GM23248 (cell line): ENCODE results near the gene C1orf21. TPM values are rescaled to one million over a fixed set of nuclear protein-coding genes. Genes with fewer than 3 reads are reported as not detected.
A peak's percentile ranks its signal among the peaks of the same experiment; 100 is the strongest.

Source experiments
- DNase-seq: peaks from one replicate; pipeline ENCODE4 v3.0.0-alpha.2; 2015
- H2AFZ ChIP-seq: fragments of 200-600 bp; sonication (generic); 2 replicates; pipeline ENCODE4 v1.6.1; 2016; ENCODE audit warnings: antibody characterized with exemption
- H3F3A ChIP-seq: fragments of 200-600 bp; sonication (generic); 2 replicates; pipeline ENCODE4 v1.6.1; 2016; ENCODE audit warnings: mild to moderate bottlenecking, antibody characterized with exemption, mixed run types; ENCODE audit not compliant: insufficient read depth
- H3K27ac ChIP-seq: fragments of 200-600 bp; sonication (generic); 2 replicates; pipeline ENCODE4 v1.5.1; 2016; ENCODE audit warnings: mild to moderate bottlenecking
- H3K27me3 ChIP-seq: fragments of 200-600 bp; sonication (generic); replicated peaks from 2 replicates; pipeline ENCODE4 v1.6.1; 2016; ENCODE audit warnings: mild to moderate bottlenecking; ENCODE audit not compliant: insufficient read depth
- H3K36me3 ChIP-seq: fragments of 200-600 bp; sonication (generic); 2 replicates; pipeline ENCODE4 v1.6.1; 2016; ENCODE audit warnings: low read depth, mild to moderate bottlenecking
- H3K4me1 ChIP-seq: fragments of 200-600 bp; sonication (generic); 2 replicates; pipeline ENCODE4 v1.6.1; 2016; ENCODE audit warnings: mild to moderate bottlenecking; ENCODE audit not compliant: insufficient read depth
- H3K4me2 ChIP-seq: fragments of 200-600 bp; sonication (generic); one replicate; pipeline ENCODE4 v1.6.1; 2016; ENCODE audit warnings: mild to moderate bottlenecking; ENCODE audit not compliant: unreplicated experiment
- H3K4me3 ChIP-seq: fragments of 200-600 bp; sonication (generic); 2 replicates; pipeline ENCODE4 v1.5.1; 2016; ENCODE audit warnings: mild to moderate bottlenecking
- H3K79me2 ChIP-seq: fragments of 200-600 bp; sonication (generic); 2 replicates; pipeline ENCODE4 v1.6.1; 2016; ENCODE audit warnings: mild to moderate bottlenecking; ENCODE audit not compliant: insufficient read depth
- H3K9ac ChIP-seq: fragments of 200-600 bp; sonication (generic); 2 replicates; pipeline ENCODE4 v1.6.1; 2016; ENCODE audit warnings: mild to moderate bottlenecking
- H3K9me2 ChIP-seq: fragments of 200-600 bp; sonication (generic); 2 replicates; pipeline ENCODE4 v1.6.1; 2016; ENCODE audit warnings: mixed run types, mild to moderate bottlenecking, moderate library complexity; ENCODE audit not compliant: insufficient read depth
- H3K9me3 ChIP-seq: fragments of 200-600 bp; sonication (generic); one replicate; pipeline ENCODE4 v1.6.1; 2017; ENCODE audit warnings: low read depth
- H4K20me1 ChIP-seq: fragments of 200-600 bp; sonication (generic); 2 replicates; pipeline ENCODE4 v1.6.0; 2016; ENCODE audit not compliant: insufficient read depth
- EZH2 ChIP-seq: fragments of 200-600 bp; sonication (generic); IDR thresholded peaks from 2 replicates; pipeline ENCODE4 v1.6.1; 2018; ENCODE audit warnings: antibody characterized with exemption, mild to moderate bottlenecking; ENCODE audit not compliant: insufficient read depth, poor library complexity, severe bottlenecking
- EZH2phosphoT487 ChIP-seq: fragments of 200-600 bp; sonication (generic); IDR thresholded peaks from 2 replicates; pipeline ENCODE4 v1.6.1; 2018; ENCODE audit warnings: antibody characterized with exemption, moderate library complexity, mild to moderate bottlenecking, low read depth; ENCODE audit not compliant: insufficient read depth
- WGBS, 2 experiments: methylation state at CpG; one replicate each; pipeline ENCODE4 v1.1.6; 2015 to 2017; ENCODE audit warnings: low lambda C conversion rate in 2 of 2, low coverage in 1 of 2; ENCODE audit errors: missing lambda C conversion rate in 2 of 2; 5-methylcytosine and 5-hydroxymethylcytosine counted together
- in situ Hi-C: fragments of 300-500 bp; cut with MboI; formaldehyde crosslinking; loops from 2 replicates; pipeline ENCODE4 v1.15.0; 2020
- polyA plus RNA-seq: library from polyadenylated mRNA; unstranded; fragments of >200 nt; fragmentation: Nextera tagmentation; extraction: Ambion mirVana; gene quantifications from 2 replicates; pipeline ENCODE4 v1.2.1, GENCODE V29; 2016
- total RNA-seq: library from RNA; depleted of rRNA; stranded (reverse); fragments of >200 nt; shearing (Covaris generic); gene quantifications from 2 replicates; pipeline ENCODE4 v1.2.3, GENCODE V29; 2014

C1orf21 gene
- total and polyA plus RNA-seq, 2 experiments from 2014 or later, result 16.7 to 20.0 TPM

- in situ Hi-C loops, result no loop called here
- no peak overlapping the region for H3K9ac ChIP-seq
- H3K27ac ChIP-seq, result no peak overlapping the region
- no peaks in the 10 kb centered on the region for H3K9me3 ChIP-seq
- TF ChIP-seq EZH2phosphoT487 (no peak), EZH2 (no peak)
- no peak overlapping the region for H3K4me2 ChIP-seq
- no peak overlapping the region for H3K4me3 ChIP-seq
- DNase-seq, result no peak
- no peaks in the 10 kb centered on the region for H3K36me3 ChIP-seq
- H4K20me1 ChIP-seq, result no peaks in the 10 kb centered on the region
- peaks cover 22% of the 10 kb centered on the region for H3K4me1 ChIP-seq
- H3K27me3 ChIP-seq, result no peaks in the 10 kb centered on the region
- WGBS, 2 experiments, result 96 to 100% methylated on average over 2 of the region's 2 CpGs
- peaks cover 12% of the 10 kb centered on the region; the same call in 1 of the 2 replicates for H3F3A ChIP-seq
- H3K9me2 ChIP-seq, result no peaks in the 10 kb centered on the region
- no peak overlapping the region for H2AFZ ChIP-seq
- H3K79me2 ChIP-seq, result no peaks in the 10 kb centered on the region
Measured at GRCh38 chr1:184509105-184509504, 122.3 kb downstream of the C1orf21 start.

DNA sequence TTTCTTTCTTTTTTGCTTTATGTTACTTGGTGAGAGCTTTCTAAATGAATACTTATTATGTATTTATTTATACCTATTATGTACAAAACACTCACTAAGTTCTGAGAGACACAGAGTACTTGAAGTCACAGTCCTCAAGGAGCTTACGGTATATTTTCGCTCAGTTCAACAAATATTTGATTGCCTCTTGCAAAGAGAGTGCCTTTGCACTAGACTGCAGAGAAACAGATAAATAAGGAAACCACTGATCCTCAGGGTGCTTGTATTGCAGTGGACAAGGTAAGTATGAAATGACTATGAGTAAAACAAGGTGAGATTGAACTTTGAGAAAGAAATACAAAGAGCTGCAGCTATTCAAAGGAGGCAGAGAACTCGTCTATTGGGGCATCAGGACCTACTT lies 123.3 kb downstream of the C1orf21 start:
- 97 to 98% methylated on average over 3 of the region's 3 CpGs for WGBS, 2 experiments
- Histone ChIP-seq H2AFZ (no peak overlapping the region), H3K27ac (no peak overlapping the region), H3K9me3 (no peaks in the 10 kb centered on the region), H3K4me1 (peaks cover 22% of the 10 kb centered on the region), H3F3A (peaks cover 12% of the 10 kb centered on the region; the same call in 1 of the 2 replicates), H3K27me3 (no peaks in the 10 kb centered on the region), H3K36me3 (no peaks in the 10 kb centered on the region), H3K9ac (no peak overlapping the region), H3K4me3 (no peak overlapping the region), H3K79me2 (no peaks in the 10 kb centered on the region), H3K4me2 (no peak overlapping the region), H3K9me2 (no peaks in the 10 kb centered on the region), H4K20me1 (no peaks in the 10 kb centered on the region)
- no peak for DNase-seq
- in situ Hi-C loops, result no loop called here
- no peak for TF ChIP-seq EZH2
- TF ChIP-seq EZH2phosphoT487, result no peak

GRCh38 chr1:184512724-184513123 lies 125.9 kb downstream of the C1orf21 start:
- Histone ChIP-seq H3K4me3 (no peak overlapping the region), H4K20me1 (no peaks in the 10 kb centered on the region), H3K4me1 (peaks cover 16% of the 10 kb centered on the region), H3K27me3 (no peaks in the 10 kb centered on the region), H3K9ac (no peak overlapping the region), H3K4me2 (no peak overlapping the region), H3K9me2 (no peaks in the 10 kb centered on the region), H3K36me3 (no peaks in the 10 kb centered on the region), H3K27ac (no peak overlapping the region), H3K9me3 (no peaks in the 10 kb centered on the region), H3F3A (peaks cover 8% of the 10 kb centered on the region; the same call in 1 of the 2 replicates), H2AFZ (no peak overlapping the region), H3K79me2 (no peaks in the 10 kb centered on the region)
- WGBS, 2 experiments, result 90 to 92% methylated on average over 8 of the region's 8 CpGs
- in situ Hi-C loops, result no loop called here
- no peak for DNase-seq
- TF ChIP-seq EZH2phosphoT487 (no peak), EZH2 (no peak)

DNA sequence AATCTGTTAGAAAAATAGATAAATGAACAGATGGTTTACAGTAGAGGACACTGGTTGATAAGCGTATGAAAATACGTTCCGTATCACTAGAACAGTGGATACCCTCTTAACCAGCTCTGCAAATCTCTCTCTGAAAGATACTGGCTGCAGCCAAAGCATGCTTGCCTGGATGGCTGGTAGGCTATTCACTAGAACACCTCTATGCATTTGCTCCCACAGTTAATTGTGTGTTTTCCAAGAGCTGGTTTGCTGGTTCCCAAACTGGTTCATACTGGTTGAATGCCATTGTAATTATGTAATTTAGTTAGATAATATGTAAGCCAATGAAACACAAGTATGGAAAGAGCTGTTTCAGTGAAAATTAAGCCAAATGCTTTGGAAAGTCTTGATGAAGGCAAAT lies 126.6 kb downstream of the C1orf21 start:
- Histone ChIP-seq H3K9me2 (no peaks in the 10 kb centered on the region), H3K27ac (peak overlapping the region; percentile 30; the same call in 1 of the 2 replicates), H3K36me3 (no peaks in the 10 kb centered on the region), H3F3A (peaks cover 6% of the 10 kb centered on the region; the same call in 1 of the 2 replicates), H3K9ac (no peak overlapping the region), H4K20me1 (no peaks in the 10 kb centered on the region), H3K79me2 (no peaks in the 10 kb centered on the region), H3K4me1 (peaks cover 9% of the 10 kb centered on the region), H3K27me3 (no peaks in the 10 kb centered on the region), H3K4me2 (no peak overlapping the region), H3K4me3 (no peak overlapping the region), H3K9me3 (no peaks in the 10 kb centered on the region), H2AFZ (no peak overlapping the region)
- in situ Hi-C loops, result no loop called here
- DNase-seq, result no peak
- 97 to 100% methylated on average over 3 of the region's 3 CpGs for WGBS, 2 experiments
- TF ChIP-seq EZH2phosphoT487, result no peak

- no peak for TF ChIP-seq EZH2
- no peak for TF ChIP-seq EZH2phosphoT487
- no peak overlapping the region for H3K4me3 ChIP-seq
- no peaks in the 10 kb centered on the region for H3K9me2 ChIP-seq
- no peaks in the 10 kb centered on the region for H4K20me1 ChIP-seq
- H3K79me2 ChIP-seq, result no peaks in the 10 kb centered on the region
- H3K27me3 ChIP-seq, result no peaks in the 10 kb centered on the region
- no peak overlapping the region for H3K9ac ChIP-seq
- no peaks in the 10 kb centered on the region for H3K9me3 ChIP-seq
- no peak overlapping the region for H3K4me2 ChIP-seq
- H3K4me1 ChIP-seq, result 0 out of 2 replicates have a peak, but pooled peaks cover 6% of the 10 kb centered on the region
- WGBS, 2 experiments, result 18 to 24% methylated on average over 4 of the region's 4 CpGs
- H3K27ac ChIP-seq, result peak overlapping the region; percentile 30; the same call in 1 of the 2 replicates
- in situ Hi-C loops, result no loop called here
- H3F3A ChIP-seq, result peaks cover 6% of the 10 kb centered on the region; the same call in 1 of the 2 replicates
- H3K36me3 ChIP-seq, result no peaks in the 10 kb centered on the region
- H2AFZ ChIP-seq, result no peak overlapping the region
- DNase-seq, result peak; percentile 73
Measured at GRCh38 chr1:184513966-184514365, 127.1 kb downstream of the C1orf21 start.
